HepG2 (cell line): Measurements from ENCODE around the gene ANTKMT. TPM values are rescaled to one million over a fixed set of nuclear protein-coding genes. Genes with fewer than 3 reads are reported as not detected.
A peak's percentile ranks its signal among the peaks of the same experiment; 100 is the strongest.

Source experiments
- ATAC-seq: fragments of 200-7000 bp; cut with Tn5 transposase; 3 replicates; pipeline ENCODE4 v1.9.1; 2020; ENCODE audit warnings: mild to moderate bottlenecking, moderate library complexity
- BruUV-seq: library from RNA; stranded (reverse); fragments of 400-500 nt; replicated peaks from 2 replicates; lab custom pipeline; 2021; lab: Mats Ljungman, UMichigan
- CTCF ChIA-PET: fragments of 300-600 bp; formaldehyde crosslinking; extraction: SDS; loops from one replicate; lab custom pipeline; 2021; ENCODE audit warnings: low total read pairs, inconsistent platforms, low intra/inter-chr PET ratio; lab: Yijun Ruan, JAX
- POLR2A ChIA-PET: fragments of 350-600 bp; sonication (Branson Sonifier 250); formaldehyde crosslinking; loops from one replicate; lab custom pipeline; 2020; ENCODE audit warnings: antibody characterized with exemption, inconsistent platforms; lab: Yijun Ruan, JAX
- DNase-seq: peaks from one replicate; pipeline ENCODE4 v3.0.0-alpha.2; 2015; ENCODE audit warnings: low spot score
- FAIRE-seq: peaks from 3 replicates; lab custom pipeline; 2011; peaks lifted over from hg19 to GRCh38; lab: Jason Lieb, UNC
- H2AFZ ChIP-seq: one replicate; pipeline ENCODE4 v1.6.1; 2011; ENCODE audit warnings: low read length, inconsistent platforms
- H3K27ac ChIP-seq: fragments of 300-600 bp; 3 replicates; pipeline ENCODE4 v1.8.0; 2011; ENCODE audit warnings: mixed run types, mild to moderate bottlenecking, mixed read lengths, low read length, inconsistent platforms; ENCODE audit not compliant: insufficient read depth; ENCODE audit errors: extremely low read length
- H3K27me3 ChIP-seq, 2 experiments: fragments of 200-600 bp in 1 of 2; 2 replicates in 1 of 2; 3 replicates in 1 of 2; pipeline versions ENCODE4 v1.6.0 to v1.8.0; 2011; ENCODE audit warnings: low read length in 2 of 2, mild to moderate bottlenecking in 2 of 2, moderate library complexity in 2 of 2, inconsistent platforms in 1 of 2; ENCODE audit not compliant: insufficient read depth in 2 of 2, control insufficient read depth in 1 of 2
- H3K36me3 ChIP-seq, 2 experiments: fragments of 200-600 bp in 1 of 2; replicated peaks in 1 of 2; 2 replicates in 1 of 2; 3 replicates in 1 of 2; pipeline versions ENCODE4 v1.5.1 to v1.8.0; 2011; ENCODE audit warnings: low read length in 2 of 2, inconsistent platforms in 1 of 2; ENCODE audit not compliant: insufficient read depth in 2 of 2, control insufficient read depth in 1 of 2
- H3K4me1 ChIP-seq: 2 replicates; pipeline ENCODE4 v1.5.1; 2012; ENCODE audit warnings: low read length, inconsistent platforms; ENCODE audit not compliant: insufficient read depth
- H3K4me2 ChIP-seq: 2 replicates; pipeline ENCODE4 v1.6.0; 2011; ENCODE audit warnings: low read depth, low read length, inconsistent platforms
- H3K4me3 ChIP-seq, 3 experiments: fragments of 200-600 bp in 1 of 3; sonication (generic), shearing (Covaris generic) in 1 of 3; replicated peaks in 1 of 3; 2 replicates each; pipeline ENCODE4 v1.5.1; 2011 to 2016; ENCODE audit warnings: low read length in 3 of 3, inconsistent platforms in 2 of 3, low read depth in 2 of 3, mild to moderate bottlenecking in 2 of 3, control low read depth in 1 of 3, mixed read lengths in 1 of 3; ENCODE audit not compliant: insufficient read depth in 1 of 3
- H3K79me2 ChIP-seq: one replicate; pipeline ENCODE4 v1.6.1; 2011; ENCODE audit warnings: low read length, inconsistent platforms; ENCODE audit not compliant: insufficient read depth
- H3K9ac ChIP-seq: 2 replicates; pipeline ENCODE4 v1.6.0; 2011; ENCODE audit warnings: mild to moderate bottlenecking, low read depth, low read length, inconsistent platforms; ENCODE audit not compliant: insufficient read depth
- H3K9me3 ChIP-seq: 2 replicates; pipeline ENCODE4 v1.5.1; 2012; ENCODE audit warnings: mild to moderate bottlenecking, low read length
- H4K20me1 ChIP-seq: 2 replicates; pipeline ENCODE4 v1.6.0; 2011; ENCODE audit warnings: inconsistent platforms, mild to moderate bottlenecking, low read length, moderate library complexity; ENCODE audit not compliant: insufficient read depth
- AHDC1 ChIP-seq: sonication (generic); formaldehyde crosslinking; IDR thresholded peaks from 2 replicates; pipeline ENCODE4 v1.5.1; 2020; ENCODE audit warnings: mild to moderate bottlenecking, missing genetic modification reagents, borderline replicate concordance
- CBX2 ChIP-seq, 2 experiments: fragments of 200-600 bp in 1 of 2; sonication (generic); formaldehyde crosslinking in 1 of 2; IDR thresholded peaks; 2 replicates each; pipeline versions ENCODE4 v1.7.0 to v1.8.1; 2018 to 2022; ENCODE audit warnings: low read depth in 2 of 2, low read length in 1 of 2, mild to moderate bottlenecking in 1 of 2, missing genetic modification reagents in 1 of 2
- KDM4B ChIP-seq: sonication (generic); formaldehyde crosslinking; IDR thresholded peaks from 2 replicates; pipeline ENCODE4 v1.4.0; 2020; ENCODE audit warnings: missing genetic modification reagents
- MIER3 ChIP-seq: IDR thresholded peaks from 2 replicates; pipeline ENCODE4 v1.6.1; 2016; ENCODE audit warnings: missing compliant biosample characterization, borderline replicate concordance
- PCBP1 ChIP-seq: fragments of 200-400 bp; formaldehyde crosslinking; IDR thresholded peaks from 2 replicates; pipeline ENCODE4 v1.6.1; 2017; ENCODE audit warnings: mild to moderate bottlenecking, low read depth, low read length, borderline replicate concordance
- STAT5B ChIP-seq: sonication (generic); formaldehyde crosslinking; IDR thresholded peaks from 2 replicates; pipeline ENCODE4 v1.4.0; 2020; ENCODE audit warnings: missing genetic modification reagents
- USF2 ChIP-seq, 2 experiments: sonication (generic) in 1 of 2; formaldehyde crosslinking in 1 of 2; IDR thresholded peaks; 2 replicates each; pipeline versions ENCODE4 v1.5.1 to v1.6.1; 2011 to 2020; ENCODE audit warnings: borderline replicate concordance in 1 of 2, low read depth in 1 of 2, low read length in 1 of 2, mild to moderate bottlenecking in 1 of 2, missing genetic modification reagents in 1 of 2, moderate library complexity in 1 of 2
- ZNF256 ChIP-seq: sonication (generic); formaldehyde crosslinking; conservative IDR thresholded peaks from 2 replicates; pipeline ENCODE4 v1.4.0; 2020; ENCODE audit warnings: missing genetic modification reagents
- ZNF281 ChIP-seq: sonication (generic); formaldehyde crosslinking; IDR thresholded peaks from 2 replicates; pipeline ENCODE4 v1.4.0; 2020; ENCODE audit warnings: missing genetic modification reagents, borderline replicate concordance
- WGBS: methylation state at CpG from one replicate; pipeline ENCODE4 v1.1.6; 2017; ENCODE audit warnings: low lambda C conversion rate; 5-methylcytosine and 5-hydroxymethylcytosine counted together
- in situ Hi-C: cut with HindIII; loops from 2 replicates; pipeline ENCODE4 v1.10.0; 2017; ENCODE audit warnings: low pct_unique_long_range_greater_than_20kb; ENCODE audit not compliant: extremely low pct_ligation_motif_present
- intact Hi-C: fragments of 100-400 bp; cut with micrococcal nuclease; formaldehyde crosslinking; loops from one replicate; pipeline ENCODE4 v1.10.0; 2022; ENCODE audit not compliant: unreplicated experiment
- polyA plus RNA-seq, 8 experiments: library from polyadenylated mRNA; depleted of rRNA in 3 of 8; stranded (reverse) in 7 of 8; unstranded in 1 of 8; fragments of >200 nt; fragmentation: Illumina TruSeq in 4 of 8; extraction: Trizol in 4 of 8; gene quantifications; 2 replicates each; pipeline versions ENCODE4 v1.2.1 to v1.2.3, GENCODE V29; 2011 to 2016; ENCODE audit warnings: low read depth in 4 of 8, missing spikeins in 1 of 8, mixed read lengths in 1 of 8; ENCODE audit not compliant: insufficient read depth in 1 of 8
- total RNA-seq, 5 experiments: library from RNA; depleted of rRNA; stranded (reverse); fragments of >200 nt; fragmentation: Illumina TruSeq; extraction: Trizol; gene quantifications; 2 replicates each; pipeline ENCODE4 v1.2.3, GENCODE V29; 2016; ENCODE audit warnings: low read depth in 1 of 5

Gene ANTKMT
- total and polyA plus RNA-seq, 2 of the 13 experiments (the other 11 are each of a cell fraction or from before 2014, with no cell fraction given), result 7.5 to 47.8 TPM

GRCh38 chr16:759110-759910 lies 38.4 kb downstream of the ANTKMT start (continued):
- TF ChIP-seq AHDC1 (CRISPR knock-in tag) (no peak), CBX2 (IDR thresholded peaks at IDR 0.05; ENCODE audit: low read depth, low read length) (no peak), CBX2 (CRISPR knock-in tag; IDR thresholded peaks at IDR 0.05; ENCODE audit: low read depth) (no peak)

- Histone ChIP-seq H3K9ac (no peak overlapping the region), H3K36me3 (no peaks in the 10 kb centered on the region), H3K79me2 (no peaks in the 10 kb centered on the region), H3K9me3 (no peaks in the 10 kb centered on the region), H4K20me1 (no peaks in the 10 kb centered on the region), H3K4me3 (no peak overlapping the region), H3K27ac (no peak overlapping the region), H3K4me1 (peaks cover 32% of the 10 kb centered on the region), H3K4me2 (no peak overlapping the region), H2AFZ (no peak overlapping the region), H3K27me3 (peaks cover 3 to 18% of the 10 kb centered on the region in 2 experiments; a peak in 4 of 5 replicates)
- in situ Hi-C loops, result no loop called here
- WGBS, result 58% methylated on average over 4 of the region's 15 CpGs
- no peak for DNase-seq
- no peak for ATAC-seq
- BruUV-seq, result no TSS peak
- no peak for FAIRE-seq
- CTCF ChIA-PET, result no interaction called here
- POLR2A ChIA-PET, result interaction anchor here (0.9 to 1.9 kb wide), 4 partner anchors 19 to 65 kb away, joined by 3 to 9 read pairs (median 4); partner anchors contain the start of genes CHTF18, CIAO3 and RPUSD1
- intact Hi-C loops, result no loop called here
- no peak for TF ChIP-seq USF2 (IDR thresholded peaks at IDR 0.05; ENCODE audit: low read depth, low read length)
- no peak for TF ChIP-seq USF2 (CRISPR knock-in tag; IDR thresholded peaks at IDR 0.05; ENCODE audit: borderline replicate concordance)
- peak; percentile 15; the same call in 1 of the 2 replicates for TF ChIP-seq PCBP1
- TF ChIP-seq MIER3, result no peak
- TF ChIP-seq ZNF256 (CRISPR knock-in tag), result no peak
- TF ChIP-seq ZNF281, result no peak
- TF ChIP-seq KDM4B, result no peak
- TF ChIP-seq STAT5B (CRISPR knock-in tag), result no peak
These were observed 39.1 kb downstream of the ANTKMT start for GRCh38 chr16:760065-760464.
